HEK293 (cell line): ENCODE results near the gene SMURF2.

Experiments
- CTCF ChIA-PET: fragments of 350-600 bp; formaldehyde crosslinking; extraction: SDS; loops from one replicate; lab custom pipeline; 2021; ENCODE audit warnings: antibody characterized with exemption; lab: Yijun Ruan, JAX
- POLR2A ChIA-PET: fragments of 300-600 bp; formaldehyde crosslinking; extraction: SDS; loops from one replicate; lab custom pipeline; 2020; ENCODE audit warnings: antibody characterized with exemption, inconsistent platforms; lab: Yijun Ruan, JAX
- H3K27ac ChIP-seq: fragments of 200-500 bp; sonication (Bioruptor generic); 2 replicates; pipeline ENCODE4 v1.5.1; 2014; ENCODE audit warnings: low read depth, low read length, control low read depth, inconsistent platforms; ENCODE audit errors: extremely low read depth
- H3K36me3 ChIP-seq, 2 experiments: fragments of 200-500 bp in 1 of 2; sonication (Bioruptor generic) in 1 of 2; 1 replicate in 1 of 2; 2 replicates in 1 of 2; pipeline ENCODE4 v1.5.1; 2014 to 2017; ENCODE audit warnings: inconsistent platforms in 2 of 2, low read length in 2 of 2; ENCODE audit not compliant: control insufficient read depth in 2 of 2, insufficient read depth in 1 of 2
- H3K4me1 ChIP-seq: fragments of 200-500 bp; sonication (Bioruptor generic); 2 replicates; pipeline ENCODE4 v1.5.1; 2014; ENCODE audit warnings: mild to moderate bottlenecking, low read length, inconsistent platforms; ENCODE audit not compliant: control insufficient read depth, insufficient read depth
- H3K4me3 ChIP-seq: 2 replicates; pipeline ENCODE4 v1.5.1; 2011; ENCODE audit warnings: low read depth, mild to moderate bottlenecking, control low read depth, low read length, moderate library complexity
- H3K9me3 ChIP-seq: fragments of 200-500 bp; sonication (Bioruptor generic); 2 replicates; pipeline ENCODE4 v1.5.1; 2014; ENCODE audit warnings: low read depth, low read length, inconsistent platforms; ENCODE audit not compliant: control insufficient read depth, insufficient read depth
- AEBP2 ChIP-seq: fragments of 450-650 bp; formaldehyde crosslinking; IDR thresholded peaks from 2 replicates; pipeline ENCODE4 v1.5.1; 2016; ENCODE audit warnings: missing biosample characterization, missing genetic modification characterization, borderline replicate concordance
- KLF17 ChIP-seq: fragments of 450-650 bp; formaldehyde crosslinking; IDR thresholded peaks from 2 replicates; pipeline ENCODE4 v1.5.1; 2016; ENCODE audit warnings: missing biosample characterization, missing genetic modification characterization
- KLF9 ChIP-seq: fragments of 450-650 bp; formaldehyde crosslinking; IDR thresholded peaks from 2 replicates; pipeline ENCODE4 v1.5.1; 2016; ENCODE audit warnings: missing biosample characterization, missing genetic modification characterization, low read depth
- MZF1 ChIP-seq: fragments of 450-650 bp; formaldehyde crosslinking; IDR thresholded peaks from 2 replicates; pipeline ENCODE4 v1.5.1; 2017; ENCODE audit warnings: missing biosample characterization, missing genetic modification characterization, borderline replicate concordance
- SP7 ChIP-seq: fragments of 450-650 bp; formaldehyde crosslinking; IDR thresholded peaks from 2 replicates; pipeline ENCODE4 v1.5.1; 2016; ENCODE audit warnings: missing biosample characterization, missing genetic modification characterization
- ZBTB48 ChIP-seq: fragments of 450-650 bp; formaldehyde crosslinking; IDR thresholded peaks from 2 replicates; pipeline ENCODE4 v1.5.1; 2016; ENCODE audit warnings: missing biosample characterization, missing genetic modification characterization
- ZNF114 ChIP-seq: fragments of 450-650 bp; formaldehyde crosslinking; IDR thresholded peaks from 2 replicates; pipeline ENCODE4 v1.5.0; 2017; ENCODE audit warnings: missing biosample characterization, missing genetic modification characterization
- ZNF146 ChIP-seq: fragments of 450-650 bp; formaldehyde crosslinking; IDR thresholded peaks from 2 replicates; pipeline ENCODE4 v1.5.1; 2016; ENCODE audit warnings: missing biosample characterization, missing genetic modification characterization
- ZNF202 ChIP-seq: fragments of 450-650 bp; formaldehyde crosslinking; IDR thresholded peaks from 2 replicates; pipeline ENCODE4 v1.5.1; 2016; ENCODE audit warnings: missing biosample characterization, missing genetic modification characterization, borderline replicate concordance
- ZNF266 ChIP-seq: fragments of 450-650 bp; formaldehyde crosslinking; IDR thresholded peaks from 2 replicates; pipeline ENCODE4 v1.5.1; 2016; ENCODE audit warnings: missing biosample characterization, missing genetic modification characterization, low read depth
- ZNF311 ChIP-seq: fragments of 450-650 bp; formaldehyde crosslinking; IDR thresholded peaks from 2 replicates; pipeline ENCODE4 v1.5.1; 2017; ENCODE audit warnings: missing biosample characterization, missing genetic modification characterization, borderline replicate concordance
- ZNF555 ChIP-seq: fragments of 450-650 bp; formaldehyde crosslinking; conservative IDR thresholded peaks from 2 replicates; pipeline ENCODE4 v1.5.1; 2017; ENCODE audit warnings: missing biosample characterization, mild to moderate bottlenecking, missing genetic modification characterization, inconsistent platforms
- ZNF560 ChIP-seq: fragments of 450-650 bp; formaldehyde crosslinking; IDR thresholded peaks from 2 replicates; pipeline ENCODE4 v1.5.1; 2017; ENCODE audit warnings: missing biosample characterization, missing genetic modification characterization, borderline replicate concordance
- ZNF701 ChIP-seq: fragments of 450-650 bp; formaldehyde crosslinking; IDR thresholded peaks from 2 replicates; pipeline ENCODE4 v1.5.1; 2016; ENCODE audit warnings: missing biosample characterization, missing genetic modification characterization
- ZNF792 ChIP-seq: fragments of 450-650 bp; formaldehyde crosslinking; IDR thresholded peaks from 2 replicates; pipeline ENCODE4 v1.5.1; 2016; ENCODE audit warnings: missing biosample characterization, missing genetic modification characterization
- TF ChIP-seq, protein P1 (sequence below): fragments of 450-650 bp; formaldehyde crosslinking; IDR thresholded peaks from 2 replicates; pipeline ENCODE4 v1.5.1; 2017; ENCODE audit warnings: missing biosample characterization, missing genetic modification characterization
- TF ChIP-seq, protein P2 (sequence below): fragments of 450-650 bp; formaldehyde crosslinking; IDR thresholded peaks from 2 replicates; pipeline ENCODE4 v1.5.1; 2016; ENCODE audit warnings: missing biosample characterization, missing genetic modification characterization, low read depth
- TF ChIP-seq, protein P3 (sequence below): fragments of 450-650 bp; formaldehyde crosslinking; IDR thresholded peaks from 2 replicates; pipeline ENCODE4 v1.5.1; 2017; ENCODE audit warnings: missing biosample characterization, missing genetic modification characterization
- TF ChIP-seq, protein P4 (sequence below): IDR thresholded peaks from 2 replicates; pipeline ENCODE4 v1.6.1; 2011; ENCODE audit warnings: mild to moderate bottlenecking, low read depth, low read length, borderline replicate concordance

SMURF2 gene

DNA sequence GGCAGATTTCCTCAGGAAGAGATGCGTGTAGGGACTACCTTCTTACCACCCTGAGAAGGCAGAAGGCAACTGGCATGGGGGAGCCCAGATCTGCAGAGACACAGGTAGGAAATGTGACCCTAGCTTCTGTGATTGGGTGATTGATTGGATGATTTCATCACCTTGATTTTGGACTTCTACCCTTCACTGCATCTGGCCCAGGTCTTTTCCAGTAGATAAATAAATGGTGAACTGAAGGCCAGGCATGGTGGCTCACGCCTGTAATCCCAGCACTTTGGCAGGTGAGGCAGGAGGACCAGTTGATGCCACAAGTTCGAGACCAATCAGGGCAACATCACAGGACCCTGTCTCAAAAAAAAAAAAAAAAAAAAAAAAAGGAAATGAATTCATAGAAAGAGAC, 14.7 kb upstream of the SMURF2 start:
- CTCF ChIA-PET = no interaction called here
- Histone ChIP-seq H3K36me3 (no peaks in the 10 kb centered on the region), H3K4me3 (no peak overlapping the region), H3K9me3 (no peaks in the 10 kb centered on the region), H3K27ac (no peak overlapping the region), H3K4me1 (no peaks in the 10 kb centered on the region)
- no peak for TF ChIP-seq AEBP2 (tag by site-specific recombination)
- no peak for TF ChIP-seq ZNF311
- TF ChIP-seq ZNF555 (tag by site-specific recombination) = no peak
- TF ChIP-seq ZBTB48 (tag by site-specific recombination) = no peak
- TF ChIP-seq, protein P1, sequence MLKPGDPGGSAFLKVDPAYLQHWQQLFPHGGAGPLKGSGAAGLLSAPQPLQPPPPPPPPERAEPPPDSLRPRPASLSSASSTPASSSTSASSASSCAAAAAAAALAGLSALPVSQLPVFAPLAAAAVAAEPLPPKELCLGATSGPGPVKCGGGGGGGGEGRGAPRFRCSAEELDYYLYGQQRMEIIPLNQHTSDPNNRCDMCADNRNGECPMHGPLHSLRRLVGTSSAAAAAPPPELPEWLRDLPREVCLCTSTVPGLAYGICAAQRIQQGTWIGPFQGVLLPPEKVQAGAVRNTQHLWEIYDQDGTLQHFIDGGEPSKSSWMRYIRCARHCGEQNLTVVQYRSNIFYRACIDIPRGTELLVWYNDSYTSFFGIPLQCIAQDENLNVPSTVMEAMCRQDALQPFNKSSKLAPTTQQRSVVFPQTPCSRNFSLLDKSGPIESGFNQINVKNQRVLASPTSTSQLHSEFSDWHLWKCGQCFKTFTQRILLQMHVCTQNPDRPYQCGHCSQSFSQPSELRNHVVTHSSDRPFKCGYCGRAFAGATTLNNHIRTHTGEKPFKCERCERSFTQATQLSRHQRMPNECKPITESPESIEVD (tag by site-specific recombination) = no peak
- TF ChIP-seq, protein P2, sequence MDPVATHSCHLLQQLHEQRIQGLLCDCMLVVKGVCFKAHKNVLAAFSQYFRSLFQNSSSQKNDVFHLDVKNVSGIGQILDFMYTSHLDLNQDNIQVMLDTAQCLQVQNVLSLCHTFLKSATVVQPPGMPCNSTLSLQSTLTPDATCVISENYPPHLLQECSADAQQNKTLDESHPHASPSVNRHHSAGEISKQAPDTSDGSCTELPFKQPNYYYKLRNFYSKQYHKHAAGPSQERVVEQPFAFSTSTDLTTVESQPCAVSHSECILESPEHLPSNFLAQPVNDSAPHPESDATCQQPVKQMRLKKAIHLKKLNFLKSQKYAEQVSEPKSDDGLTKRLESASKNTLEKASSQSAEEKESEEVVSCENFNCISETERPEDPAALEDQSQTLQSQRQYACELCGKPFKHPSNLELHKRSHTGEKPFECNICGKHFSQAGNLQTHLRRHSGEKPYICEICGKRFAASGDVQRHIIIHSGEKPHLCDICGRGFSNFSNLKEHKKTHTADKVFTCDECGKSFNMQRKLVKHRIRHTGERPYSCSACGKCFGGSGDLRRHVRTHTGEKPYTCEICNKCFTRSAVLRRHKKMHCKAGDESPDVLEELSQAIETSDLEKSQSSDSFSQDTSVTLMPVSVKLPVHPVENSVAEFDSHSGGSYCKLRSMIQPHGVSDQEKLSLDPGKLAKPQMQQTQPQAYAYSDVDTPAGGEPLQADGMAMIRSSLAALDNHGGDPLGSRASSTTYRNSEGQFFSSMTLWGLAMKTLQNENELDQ = no peak
- TF ChIP-seq ZNF701 (tag by site-specific recombination) = no peak
- TF ChIP-seq ZNF266 (tag by site-specific recombination) = no peak
- no peak for TF ChIP-seq ZNF114 (tag by site-specific recombination)
- no peak for TF ChIP-seq ZNF202
- no peak for TF ChIP-seq KLF17 (tag by site-specific recombination)
- TF ChIP-seq MZF1 (tag by site-specific recombination) = no peak
- no peak for TF ChIP-seq ZNF146 (tag by site-specific recombination)
- TF ChIP-seq, protein P3, sequence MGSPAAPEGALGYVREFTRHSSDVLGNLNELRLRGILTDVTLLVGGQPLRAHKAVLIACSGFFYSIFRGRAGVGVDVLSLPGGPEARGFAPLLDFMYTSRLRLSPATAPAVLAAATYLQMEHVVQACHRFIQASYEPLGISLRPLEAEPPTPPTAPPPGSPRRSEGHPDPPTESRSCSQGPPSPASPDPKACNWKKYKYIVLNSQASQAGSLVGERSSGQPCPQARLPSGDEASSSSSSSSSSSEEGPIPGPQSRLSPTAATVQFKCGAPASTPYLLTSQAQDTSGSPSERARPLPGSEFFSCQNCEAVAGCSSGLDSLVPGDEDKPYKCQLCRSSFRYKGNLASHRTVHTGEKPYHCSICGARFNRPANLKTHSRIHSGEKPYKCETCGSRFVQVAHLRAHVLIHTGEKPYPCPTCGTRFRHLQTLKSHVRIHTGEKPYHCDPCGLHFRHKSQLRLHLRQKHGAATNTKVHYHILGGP (tag by site-specific recombination) = no peak
- no peak for TF ChIP-seq ZNF792 (tag by site-specific recombination)
- TF ChIP-seq, protein P4, sequence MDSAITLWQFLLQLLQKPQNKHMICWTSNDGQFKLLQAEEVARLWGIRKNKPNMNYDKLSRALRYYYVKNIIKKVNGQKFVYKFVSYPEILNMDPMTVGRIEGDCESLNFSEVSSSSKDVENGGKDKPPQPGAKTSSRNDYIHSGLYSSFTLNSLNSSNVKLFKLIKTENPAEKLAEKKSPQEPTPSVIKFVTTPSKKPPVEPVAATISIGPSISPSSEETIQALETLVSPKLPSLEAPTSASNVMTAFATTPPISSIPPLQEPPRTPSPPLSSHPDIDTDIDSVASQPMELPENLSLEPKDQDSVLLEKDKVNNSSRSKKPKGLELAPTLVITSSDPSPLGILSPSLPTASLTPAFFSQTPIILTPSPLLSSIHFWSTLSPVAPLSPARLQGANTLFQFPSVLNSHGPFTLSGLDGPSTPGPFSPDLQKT = no peak
- no peak for TF ChIP-seq KLF9
- no peak for TF ChIP-seq ZNF560 (tag by site-specific recombination)
- no peak for TF ChIP-seq SP7
- POLR2A ChIA-PET = no interaction called here
